T-cell (primary cell): ENCODE measurements around the gene SYT9. TPM values are rescaled to one million over a fixed set of nuclear protein-coding genes. Genes with fewer than 3 reads are reported as not detected.

ENCODE experiments used
- ATAC-seq, 4 experiments: fragments of 200-7000 bp in 3 of 4; fragments of 150-1000 bp in 1 of 4; cut with Tn5 transposase; replicated peaks in 1 of 4; 1 replicate in 3 of 4; 2 replicates in 1 of 4; pipeline ENCODE4 v1.10.0; 2021; ENCODE audit warnings: moderate library complexity in 3 of 4, mild to moderate bottlenecking in 2 of 4, moderate number of reproducible peaks in 1 of 4
- CTCF ChIA-PET, 2 donors: fragments of 300-600 bp; sonication (Branson Sonifier 250); formaldehyde crosslinking; loops; one replicate each; lab custom pipeline; 2022; ENCODE audit warnings: antibody characterized with exemption in 2 of 2; lab: Charles Lee
- POLR2A ChIA-PET, 2 donors: fragments of 300-600 bp; sonication (Branson Sonifier 250); formaldehyde crosslinking; loops; one replicate each; lab custom pipeline; 2022; ENCODE audit warnings: antibody characterized with exemption in 2 of 2; lab: Charles Lee
- DNase-seq, 35 experiments: peaks; one replicate each; pipeline versions ENCODE4 v3.0.0 to v3.0.0-alpha.2; 2013 to 2023
- H3K27ac ChIP-seq: one replicate; pipeline ENCODE4 v1.5.1; 2013; ENCODE audit warnings: low read length
- H3K27me3 ChIP-seq, 2 experiments: replicated peaks in 1 of 2; 1 replicate in 1 of 2; 2 replicates in 1 of 2; pipeline versions ENCODE4 v1.6.1 to v1.7.0; 2013; ENCODE audit warnings: low read length in 1 of 2, mixed read lengths in 1 of 2; ENCODE audit not compliant: control insufficient read depth in 2 of 2, insufficient read depth in 2 of 2; ENCODE audit errors: extremely low read depth in 1 of 2
- H3K36me3 ChIP-seq, 2 donors: 1 replicate in 1 of 2; 2 replicates in 1 of 2; pipeline versions ENCODE4 v1.6.1 to v1.7.0; 2013; ENCODE audit warnings: low read length in 1 of 2; ENCODE audit not compliant: control insufficient read depth in 2 of 2, insufficient read depth in 1 of 2; ENCODE audit errors: extremely low read depth in 1 of 2
- H3K4me1 ChIP-seq, 2 experiments: 1 replicate in 1 of 2; 2 replicates in 1 of 2; pipeline versions ENCODE4 v1.6.1 to v1.7.0; 2013; ENCODE audit warnings: low read length in 2 of 2, mixed read lengths in 1 of 2; ENCODE audit not compliant: insufficient read depth in 2 of 2, control insufficient read depth in 1 of 2; ENCODE audit errors: extremely low read depth in 1 of 2
- H3K4me3 ChIP-seq, 2 donors: 1 replicate in 1 of 2; 2 replicates in 1 of 2; pipeline versions ENCODE4 v1.5.1 to v1.7.0; 2013; ENCODE audit warnings: mild to moderate bottlenecking in 2 of 2, low read length in 1 of 2, moderate library complexity in 1 of 2; ENCODE audit not compliant: control insufficient read depth in 1 of 2; ENCODE audit errors: extremely low read depth in 1 of 2
- H3K9me3 ChIP-seq: 2 replicates; pipeline ENCODE4 v1.7.0; 2013
- H3K27ac Mint-ChIP-seq, 2 donors: one replicate each; pipeline ENCODE4 v1.8.0; 2020 to 2021; ENCODE audit warnings: mild to moderate bottlenecking in 2 of 2, mixed read lengths in 2 of 2
- H3K27me3 Mint-ChIP-seq, 2 donors: one replicate each; pipeline ENCODE4 v1.8.0; 2021 to 2022; ENCODE audit warnings: mixed read lengths in 2 of 2
- H3K36me3 Mint-ChIP-seq: one replicate; pipeline ENCODE4 v1.8.0; 2021; ENCODE audit warnings: mixed read lengths
- H3K4me1 Mint-ChIP-seq, 3 donors: one replicate each; pipeline ENCODE4 v1.8.0; 2020 to 2022; ENCODE audit warnings: mixed read lengths in 3 of 3, mild to moderate bottlenecking in 1 of 3
- H3K4me3 Mint-ChIP-seq, 3 donors: one replicate each; pipeline ENCODE4 v1.8.0; 2020 to 2022; ENCODE audit warnings: mild to moderate bottlenecking in 3 of 3, mixed read lengths in 3 of 3, moderate library complexity in 3 of 3
- H3K9me3 Mint-ChIP-seq, 3 donors: one replicate each; pipeline ENCODE4 v1.8.0; 2020 to 2022; ENCODE audit warnings: mixed read lengths in 3 of 3
- WGBS: methylation state at CpG from one replicate; pipeline ENCODE4 v1.1.5; 2013; ENCODE audit warnings: missing lambda C conversion rate; ENCODE audit not compliant: insufficient coverage; 5-methylcytosine and 5-hydroxymethylcytosine counted together
- total RNA-seq, 35 experiments: library from RNA in 6 of 35; stranded (reverse) in 6 of 35; fragments of 120-200 nt in 1 of 35; gene quantifications; one replicate each; pipeline versions ENCODE4 v1.2.1 to v1.2.4 and lab custom pipeline; 2013 to 2026

Gene SYT9
- total RNA-seq, 5 donors from 2014 or later (not counting 1 experiment from before 2014, with no cell fraction given) = not detected

- peaks cover 6 to 15% of the 10 kb centered on the region in 2 experiments for H3K4me1 ChIP-seq
- WGBS = 50% methylated on average over 1 of the region's 2 CpGs
- no peak overlapping the region for H3K27ac Mint-ChIP-seq
- H3K27ac ChIP-seq = no peak overlapping the region
- H3K9me3 Mint-ChIP-seq = peaks cover 0 to 3% (median 0%) of the 10 kb centered on the region in 3 donors
- H3K36me3 Mint-ChIP-seq = no peaks in the 10 kb centered on the region
- peaks cover 19 to 25% (median 25%) of the 10 kb centered on the region in 3 donors for H3K4me1 Mint-ChIP-seq
- no peak overlapping the region for H3K4me3 ChIP-seq
- no peaks in the 10 kb centered on the region for H3K9me3 ChIP-seq
- no peak overlapping the region for H3K4me3 Mint-ChIP-seq
- H3K36me3 ChIP-seq = no peaks in the 10 kb centered on the region
- H3K27me3 ChIP-seq = peaks cover 0 to 4% of the 10 kb centered on the region in 2 experiments
- ChIA-PET POLR2A (interaction anchor here in 1 of 2 donors (0.7 kb wide), 1 partner anchor 331 kb away, joined by 3 read pairs; no protein-coding TSS in a partner anchor), CTCF (no interaction called here)
- H3K27me3 Mint-ChIP-seq = no peaks in the 10 kb centered on the region
- no peak for DNase-seq
- ATAC-seq = no peak
Observed at GRCh38 chr11:7435176-7435575, 183.5 kb downstream of the SYT9 start.

- Histone ChIP-seq H3K9me3 (no peaks in the 10 kb centered on the region), H3K27me3 (peaks cover 0 to 4% of the 10 kb centered on the region in 2 experiments), H3K4me1 (peaks cover 6 to 15% of the 10 kb centered on the region in 2 experiments), H3K27ac (peak overlapping the region; percentile 25), H3K36me3 (no peaks in the 10 kb centered on the region), H3K4me3 (no peak overlapping the region)
- peak overlapping the region; percentile 90 to 94 for H3K27ac Mint-ChIP-seq
- H3K27me3 Mint-ChIP-seq = no peaks in the 10 kb centered on the region
- no peak for ATAC-seq
- no CpG with 5 or more reads among the region's 1 CpG for WGBS
- H3K9me3 Mint-ChIP-seq = no peaks in the 10 kb centered on the region
- DNase-seq = no peak
- ChIA-PET POLR2A (no interaction called here), CTCF (interaction anchor here in 1 of 2 donors (0.7 to 1.1 kb wide), 2 partner anchors 14 to 83 kb away, joined by 3 to 5 read pairs; no protein-coding TSS in a partner anchor)
- H3K36me3 Mint-ChIP-seq = no peaks in the 10 kb centered on the region
- peaks cover 19 to 25% (median 25%) of the 10 kb centered on the region in 3 donors for H3K4me1 Mint-ChIP-seq
- H3K4me3 Mint-ChIP-seq = peak overlapping the region in 2 of 3 donors; percentile 48 to 57
Observed at GRCh38 chr11:7436146-7436545, 184.4 kb downstream of the SYT9 start.

- Histone ChIP-seq H3K4me3 (no peak overlapping the region), H3K27ac (peak overlapping the region; percentile 25), H3K4me1 (peaks cover 6 to 15% of the 10 kb centered on the region in 2 experiments), H3K9me3 (no peaks in the 10 kb centered on the region), H3K27me3 (peaks cover 0 to 1% of the 10 kb centered on the region in 2 experiments), H3K36me3 (no peaks in the 10 kb centered on the region)
- 0% methylated on average over 2 of the region's 5 CpGs for WGBS
- Mint-ChIP-seq H3K27me3 (no peaks in the 10 kb centered on the region), H3K4me3 (peak overlapping the region; percentile 5 to 57 (median 48)), H3K4me1 (peaks cover 19 to 25% (median 25%) of the 10 kb centered on the region in 3 donors), H3K9me3 (no peaks in the 10 kb centered on the region), H3K36me3 (no peaks in the 10 kb centered on the region), H3K27ac (peak overlapping the region; percentile 90 to 94)
- DNase-seq = peak in 11 of 35 experiments; percentile 4 to 43 (median 9)
- CTCF ChIA-PET = interaction anchor here in 1 of 2 donors (0.6 to 1.1 kb wide), 3 partner anchors 14 to 630 kb away, joined by 3 to 5 read pairs (median 3); no protein-coding TSS in a partner anchor
- POLR2A ChIA-PET = no interaction called here
- ATAC-seq = peak; percentile 66 to 93 (median 88)
Observed at GRCh38 chr11:7436657-7437056, 185.0 kb downstream of the SYT9 start.

- no peak for DNase-seq
- Mint-ChIP-seq H3K4me1 (peaks cover 19 to 25% (median 25%) of the 10 kb centered on the region in 3 donors), H3K36me3 (no peaks in the 10 kb centered on the region), H3K4me3 (no peak overlapping the region), H3K27ac (no peak overlapping the region), H3K9me3 (no peaks in the 10 kb centered on the region), H3K27me3 (no peaks in the 10 kb centered on the region)
- peaks cover 6 to 15% of the 10 kb centered on the region in 2 experiments for H3K4me1 ChIP-seq
- no peak for ATAC-seq
- H3K9me3 ChIP-seq = no peaks in the 10 kb centered on the region
- ChIA-PET POLR2A (no interaction called here), CTCF (no interaction called here)
- WGBS = 88% methylated on average over 2 of the region's 3 CpGs
- H3K36me3 ChIP-seq = no peaks in the 10 kb centered on the region
- H3K27me3 ChIP-seq = no peaks in the 10 kb centered on the region
- H3K4me3 ChIP-seq = no peak overlapping the region
- no peak overlapping the region for H3K27ac ChIP-seq
Observed at GRCh38 chr11:7437696-7438095, 186.0 kb downstream of the SYT9 start.

- H3K4me1 ChIP-seq = peaks cover 6 to 15% of the 10 kb centered on the region in 2 experiments
- no peak overlapping the region for H3K27ac ChIP-seq
- ChIA-PET POLR2A (no interaction called here), CTCF (interaction anchor here in 1 of 2 donors (5.2 kb wide), 1 partner anchor 341 kb away, joined by 41 read pairs; no protein-coding TSS in a partner anchor)
- Mint-ChIP-seq H3K4me3 (no peak overlapping the region), H3K36me3 (no peaks in the 10 kb centered on the region), H3K27me3 (no peaks in the 10 kb centered on the region), H3K9me3 (no peaks in the 10 kb centered on the region), H3K27ac (no peak overlapping the region), H3K4me1 (peaks cover 19 to 25% (median 25%) of the 10 kb centered on the region in 3 donors)
- H3K9me3 ChIP-seq = no peaks in the 10 kb centered on the region
- DNase-seq (no peak), ATAC-seq (no peak)
- WGBS = 80% methylated on average over 1 of the region's 3 CpGs
- peaks cover 0 to 10% of the 10 kb centered on the region in 2 experiments for H3K27me3 ChIP-seq
- no peak overlapping the region for H3K4me3 ChIP-seq
- H3K36me3 ChIP-seq = no peaks in the 10 kb centered on the region
Observed at GRCh38 chr11:7439746-7440320, 188.1 kb downstream of the SYT9 start.

GRCh38 chr11:7442588-7443215 lies 191.0 kb downstream of the SYT9 start:
- peak; percentile 65 to 81 (median 70) for ATAC-seq
- Histone ChIP-seq H3K36me3 (no peaks in the 10 kb centered on the region), H3K4me1 (peaks cover 0 to 4% of the 10 kb centered on the region in 2 experiments), H3K27me3 (peaks cover 0 to 10% of the 10 kb centered on the region in 2 experiments), H3K9me3 (no peaks in the 10 kb centered on the region), H3K4me3 (no peak overlapping the region), H3K27ac (no peak overlapping the region)
- H3K4me1 Mint-ChIP-seq = peaks cover 0 to 8% (median 3%) of the 10 kb centered on the region in 3 donors
- no peaks in the 10 kb centered on the region for H3K9me3 Mint-ChIP-seq
- H3K27ac Mint-ChIP-seq = no peak overlapping the region
- peaks cover 0 to 3% of the 10 kb centered on the region in 2 donors for H3K27me3 Mint-ChIP-seq
- whole genome bisulfite sequencing = 7% methylated on average over 4 of the region's 6 CpGs
- H3K36me3 Mint-ChIP-seq = no peaks in the 10 kb centered on the region
- H3K4me3 Mint-ChIP-seq = no peak overlapping the region
- CTCF ChIA-PET = interaction anchor here (0.6 to 5.2 kb wide), 10 partner anchors 12 to 1060 kb away, joined by 3 to 41 read pairs (median 4); no protein-coding TSS in a partner anchor
- peak; percentile 17 to 77 (median 56) for DNase-seq
- POLR2A ChIA-PET = no interaction called here
